HG02938 (cell line): ENCODE measurements around the gene HOXD1.

Experiments
- ATAC-seq: cut with Tn5 transposase; IDR thresholded peaks from one replicate; pipeline ENCODE4 v1.9.1; 2021; ENCODE audit warnings: mild to moderate bottlenecking, moderate library complexity; ENCODE audit not compliant: unreplicated experiment

The HOXD1 gene

GRCh38 chr2:176164611-176165369 is 23.7 kb upstream of the HOXD1 start:
- no peak for ATAC-seq

DNA sequence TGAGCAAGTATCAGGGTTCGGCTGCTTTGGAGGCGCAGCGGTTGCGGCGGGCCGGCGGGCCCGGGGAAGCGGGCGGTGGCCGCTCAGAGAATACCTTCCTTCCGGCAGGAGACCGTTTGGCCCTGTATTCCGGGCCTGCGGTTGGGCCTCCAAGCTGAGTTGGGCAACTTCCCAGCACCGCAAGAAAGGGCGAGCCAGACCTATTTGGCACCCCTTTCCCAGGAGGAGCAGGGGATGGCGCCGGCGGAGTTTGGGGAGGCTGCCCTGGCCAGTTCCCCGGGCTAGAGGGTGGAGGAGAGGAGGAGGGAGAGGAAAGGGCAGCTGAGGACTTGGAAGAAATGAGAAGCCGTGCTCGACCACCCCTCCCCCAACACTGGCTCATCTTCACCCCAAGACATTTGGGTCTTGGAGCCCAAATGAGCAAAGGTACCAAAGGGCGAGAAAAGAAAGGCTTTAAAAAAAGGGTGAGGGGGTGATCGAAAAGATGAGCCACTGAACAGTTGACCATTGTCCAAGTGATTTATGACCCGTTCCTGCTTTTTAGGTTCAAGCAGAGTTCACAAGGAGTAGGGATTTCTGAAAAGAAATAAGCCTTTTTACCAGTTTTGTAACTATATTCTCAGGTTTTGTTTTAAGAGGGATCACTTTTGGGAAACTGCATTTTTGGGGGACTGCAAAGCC is 23.0 kb upstream of the HOXD1 start:
- no peak for ATAC-seq

GRCh38 chr2:176166272-176166671 is 22.2 kb upstream of the HOXD1 start:
- no peak for ATAC-seq

DNA sequence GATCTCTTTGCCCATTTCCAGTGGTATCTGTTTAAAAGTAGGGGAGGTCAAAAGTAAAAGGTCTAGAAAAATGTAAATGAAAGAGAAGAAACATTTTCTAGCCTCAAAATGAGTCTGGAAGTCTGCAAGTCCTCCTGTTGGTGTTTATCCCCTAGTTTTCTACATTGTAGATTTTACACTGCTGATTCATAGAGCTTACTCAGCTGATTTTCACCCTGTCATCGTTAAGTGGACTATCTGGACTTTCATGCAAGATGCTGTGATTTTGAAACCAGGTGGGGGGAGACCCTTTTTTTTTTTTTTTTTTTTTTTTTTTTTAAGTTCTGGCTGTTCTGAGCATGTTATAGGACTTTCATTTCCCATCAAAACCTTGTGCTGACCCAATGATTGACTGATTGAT is 21.1 kb upstream of the HOXD1 start:
- no peak for ATAC-seq

GRCh38 chr2:176169181-176169580 is 19.3 kb upstream of the HOXD1 start:
- no peak for ATAC-seq

DNA sequence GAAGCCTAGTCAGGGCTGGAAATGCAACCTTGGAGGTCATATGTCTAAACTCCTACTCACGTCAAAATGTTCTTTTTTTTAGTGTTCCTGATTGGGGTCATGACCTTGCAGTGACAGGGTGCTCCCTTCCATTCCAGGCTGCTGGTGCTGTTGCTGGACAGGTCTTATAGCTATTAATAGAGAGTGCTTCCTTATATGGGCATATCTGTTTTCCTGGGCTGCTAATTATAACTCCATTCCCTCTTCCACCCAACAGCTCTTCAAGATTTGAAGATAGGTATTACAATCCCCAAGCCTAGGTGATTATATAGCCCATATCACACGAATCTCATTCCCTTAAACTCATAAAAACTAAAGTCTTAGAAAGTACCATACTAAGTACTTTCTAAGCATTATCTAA is 18.8 kb upstream of the HOXD1 start:
- no peak for ATAC-seq

GRCh38 chr2:176170602-176171305 is 17.7 kb upstream of the HOXD1 start:
- ATAC-seq, result no peak

- no peak for ATAC-seq
Measured at GRCh38 chr2:176171351-176172006, 17.0 kb upstream of the HOXD1 start.

DNA sequence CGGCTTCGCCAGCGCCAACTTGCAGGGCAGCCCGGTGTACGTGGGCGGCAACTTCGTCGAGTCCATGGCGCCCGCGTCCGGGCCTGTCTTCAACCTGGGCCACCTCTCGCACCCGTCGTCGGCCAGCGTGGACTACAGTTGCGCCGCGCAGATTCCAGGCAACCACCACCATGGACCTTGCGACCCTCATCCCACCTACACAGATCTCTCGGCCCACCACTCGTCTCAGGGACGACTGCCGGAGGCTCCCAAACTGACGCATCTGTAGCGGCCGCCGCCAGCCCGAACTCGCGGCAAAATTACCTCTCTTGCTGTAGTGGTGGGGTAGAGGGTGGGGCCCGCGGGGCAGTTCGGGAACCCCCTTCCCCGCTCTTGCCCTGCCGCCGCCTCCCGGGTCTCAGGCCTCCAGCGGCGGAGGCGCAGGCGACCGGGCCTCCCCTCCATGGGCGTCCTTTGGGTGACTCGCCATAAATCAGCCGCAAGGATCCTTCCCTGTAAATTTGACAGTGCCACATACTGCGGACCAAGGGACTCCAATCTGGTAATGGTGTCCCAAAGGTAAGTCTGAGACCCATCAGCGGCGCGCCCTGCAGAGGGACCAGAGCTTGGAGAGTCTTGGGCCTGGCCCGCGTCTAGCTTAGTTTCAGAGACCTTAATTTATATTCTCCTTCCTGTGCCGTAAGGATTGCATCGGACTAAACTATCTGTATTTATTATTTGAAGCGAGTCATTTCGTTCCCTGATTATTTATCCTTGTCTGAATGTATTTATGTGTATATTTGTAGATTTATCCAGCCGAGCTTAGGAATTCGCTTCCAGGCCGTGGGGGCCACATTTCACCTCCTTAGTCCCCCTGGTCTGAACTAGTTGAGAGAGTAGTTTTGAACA is 16.2 kb upstream of the HOXD1 start:
- ATAC-seq, result no peak

DNA sequence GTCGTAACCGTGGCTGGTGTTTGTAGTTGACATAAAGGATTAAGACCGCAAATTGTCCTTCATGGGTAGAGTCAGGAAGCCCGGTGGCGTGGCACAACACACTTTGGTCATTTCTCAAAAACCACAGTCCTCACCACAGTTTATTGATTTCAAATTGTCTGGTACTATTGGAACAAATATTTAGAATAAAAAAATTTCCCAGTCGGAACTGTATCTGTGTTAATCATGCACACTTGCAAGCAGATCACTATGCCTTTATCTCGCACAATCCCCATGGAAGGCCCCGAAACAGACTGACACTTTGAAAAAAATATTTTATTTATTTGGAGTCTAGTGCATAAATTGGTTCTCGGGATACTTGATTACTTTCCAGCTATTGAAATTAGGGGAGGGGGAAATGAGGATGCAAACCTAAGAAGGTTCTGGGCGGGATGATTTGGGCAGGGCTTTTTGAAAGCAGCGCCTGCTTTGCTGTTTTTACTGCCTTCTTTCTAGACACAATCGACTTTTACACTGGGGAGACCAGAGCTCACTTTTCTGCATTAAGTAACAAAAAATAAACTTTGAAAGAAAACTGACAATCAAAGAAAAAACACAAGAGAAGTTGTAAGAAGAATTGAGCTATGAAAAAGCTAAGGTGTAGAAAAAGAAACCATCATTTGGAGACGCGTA is 15.4 kb upstream of the HOXD1 start:
- no peak for ATAC-seq

DNA sequence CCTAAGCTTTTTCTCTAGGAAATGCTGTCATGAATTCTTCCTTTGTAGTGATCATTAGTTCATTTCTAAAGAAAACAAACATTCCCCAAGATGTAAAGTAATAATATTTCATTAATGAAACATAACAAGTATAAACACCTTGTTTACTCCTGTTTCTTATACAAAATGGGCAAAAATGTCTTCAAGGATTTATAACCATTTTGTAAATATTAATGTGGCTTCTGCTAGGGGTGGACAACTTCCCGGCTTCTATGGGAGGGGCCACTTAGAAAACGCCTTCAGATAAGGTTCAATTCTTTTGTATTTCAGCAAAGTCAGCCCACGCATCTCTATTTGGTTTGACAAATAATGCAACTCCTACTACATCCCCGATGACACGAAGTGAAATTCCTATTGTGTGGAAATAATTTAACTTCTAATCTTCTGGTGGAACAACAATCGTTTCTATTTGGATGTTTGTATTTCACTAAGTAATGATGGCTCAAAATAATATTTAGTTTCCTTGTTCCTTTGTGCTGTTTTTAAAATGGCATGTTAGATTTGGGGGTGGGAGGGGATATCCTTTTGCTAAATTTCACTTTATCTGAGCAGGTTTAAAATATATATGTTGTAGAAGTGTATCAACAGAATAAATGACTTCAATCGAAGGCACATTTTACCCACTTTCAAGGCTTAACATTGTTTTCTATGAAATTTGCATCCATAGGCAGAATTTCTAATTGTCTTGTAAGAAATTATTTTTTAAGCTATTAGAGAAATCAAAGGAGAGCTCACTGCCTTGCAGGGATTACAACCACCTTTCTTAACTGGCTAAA is 14.7 kb upstream of the HOXD1 start:
- no peak for ATAC-seq

- no peak for ATAC-seq
Measured at GRCh38 chr2:176174382-176174823, 14.1 kb upstream of the HOXD1 start.

GRCh38 chr2:176174824-176175708 is 13.4 kb upstream of the HOXD1 start:
- ATAC-seq, result no peak

DNA sequence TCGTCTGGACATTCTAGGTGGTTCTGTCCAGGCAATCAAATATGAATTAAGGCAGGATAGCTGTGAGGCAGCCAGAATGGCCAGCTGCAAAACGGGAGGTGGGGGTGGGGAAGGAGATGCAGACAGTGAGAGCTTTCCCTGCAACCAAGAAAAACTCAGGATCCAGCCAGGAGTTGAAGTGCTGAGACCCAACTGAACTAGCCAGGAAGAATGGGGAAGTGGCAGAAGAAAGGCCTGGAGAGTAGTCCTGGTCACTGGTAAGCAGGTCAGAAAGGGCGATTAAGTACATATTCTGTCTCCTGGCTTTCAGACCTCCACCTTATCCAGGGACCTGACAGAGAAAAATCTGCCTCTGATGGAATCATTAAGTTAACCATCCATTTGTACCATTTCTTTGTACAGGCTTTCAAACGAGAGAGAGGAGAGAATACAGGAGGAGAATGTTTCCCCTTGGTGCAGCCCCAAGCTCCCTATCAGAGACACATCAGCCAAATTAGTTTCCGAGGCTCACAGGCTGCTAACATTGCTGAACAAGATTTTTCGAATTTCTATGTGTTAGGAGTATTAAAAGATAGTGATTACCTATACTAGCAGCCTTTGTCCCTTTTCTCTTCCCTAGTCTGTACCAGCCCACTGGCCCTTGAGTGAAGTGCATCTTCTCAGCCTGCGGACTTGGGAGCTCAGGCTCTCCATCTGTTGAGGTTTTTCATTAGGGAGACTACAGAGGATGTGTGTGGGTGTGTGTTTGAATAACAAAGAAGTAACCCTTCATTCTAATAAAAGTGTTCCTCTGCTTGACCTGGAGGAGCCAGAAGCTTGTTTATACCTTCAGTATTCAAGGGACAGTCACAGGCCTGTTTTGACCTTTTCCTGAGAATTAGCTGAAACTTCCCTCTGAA is 12.5 kb upstream of the HOXD1 start:
- ATAC-seq, result no peak

GRCh38 chr2:176177580-176178037 is 10.9 kb upstream of the HOXD1 start:
- ATAC-seq, result no peak

DNA sequence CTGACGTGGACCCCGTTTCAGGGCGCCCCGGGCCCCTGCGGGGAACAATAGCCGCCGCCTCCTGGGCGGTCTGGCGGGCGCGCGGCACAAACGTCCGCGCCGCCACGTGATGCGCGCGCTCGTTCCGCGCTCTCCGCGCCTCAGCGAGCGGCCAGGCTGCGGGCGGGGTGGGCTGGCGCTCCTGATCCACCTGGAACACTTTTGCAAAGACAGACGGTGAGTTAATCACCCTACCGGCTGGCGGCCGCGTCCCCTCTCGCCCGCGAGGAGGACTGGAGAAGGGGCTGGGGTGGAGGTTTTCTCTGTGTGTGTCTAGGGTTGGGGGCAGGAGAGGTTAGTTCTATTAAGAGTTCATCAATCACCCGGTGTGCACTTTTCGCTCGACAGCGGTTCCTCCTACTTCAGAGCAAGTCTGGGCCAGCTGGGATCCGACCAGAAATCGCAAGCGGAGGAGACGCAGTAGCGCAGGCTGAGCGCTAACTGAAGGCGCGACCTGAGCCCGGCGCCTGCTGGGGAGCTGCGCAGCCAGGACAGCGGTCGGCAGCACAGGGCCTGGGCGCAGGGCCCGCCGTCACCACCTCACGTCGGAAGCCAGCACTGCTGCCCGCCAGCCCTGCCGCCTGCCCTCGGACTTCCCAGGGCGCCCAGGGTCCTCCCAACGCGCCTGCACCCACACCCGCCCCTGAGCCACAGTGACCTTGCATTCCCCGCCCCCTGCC is 10.3 kb upstream of the HOXD1 start:
- no peak for ATAC-seq
